Measurements from ENCODE around the gene DNAH14. TPM values are rescaled to one million over a fixed set of nuclear protein-coding genes. Genes with fewer than 3 reads are reported as not detected.
"Not testable (repeated sequence)": the region's sequence is repeated elsewhere in the genome, so short reads cannot be mapped to it uniquely, and the experiment has no call there.

The DNAH14 gene
- total and polyA plus RNA-seq, 2 experiments from 2014 or later: 55.3 to 80.2 TPM

DNA sequence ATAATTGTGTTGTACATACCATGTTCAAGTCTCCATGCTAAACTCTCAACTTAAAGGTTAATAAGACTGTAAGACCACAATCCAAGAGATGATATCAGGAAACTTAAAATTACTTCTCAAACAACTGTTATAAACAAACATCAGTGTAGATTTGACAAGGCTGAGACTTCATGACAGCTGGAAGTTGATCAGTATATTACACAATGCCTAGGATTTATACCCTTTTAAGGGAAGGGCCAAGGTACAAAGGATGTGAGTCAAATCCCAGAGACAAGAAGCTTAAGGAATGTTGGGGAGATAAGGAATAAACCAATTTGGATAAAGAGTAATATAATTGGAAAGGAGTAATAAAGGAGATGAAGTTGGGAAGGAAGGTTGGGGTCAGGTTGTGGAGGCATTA lies 399.6 kb downstream of the DNAH14 start (continued):
- TF ChIP-seq REST (IDR thresholded peaks at IDR 0.05; ENCODE audit: unreplicated experiment): no peak

- H3K9me3 Mint-ChIP-seq; ATAC-seq; H3K36me3 Mint-ChIP-seq (ENCODE audit: low read depth): not testable (repeated sequence)
These were observed 400.5 kb downstream of the DNAH14 start for GRCh38 chr1:225329996-225330395.

DNA sequence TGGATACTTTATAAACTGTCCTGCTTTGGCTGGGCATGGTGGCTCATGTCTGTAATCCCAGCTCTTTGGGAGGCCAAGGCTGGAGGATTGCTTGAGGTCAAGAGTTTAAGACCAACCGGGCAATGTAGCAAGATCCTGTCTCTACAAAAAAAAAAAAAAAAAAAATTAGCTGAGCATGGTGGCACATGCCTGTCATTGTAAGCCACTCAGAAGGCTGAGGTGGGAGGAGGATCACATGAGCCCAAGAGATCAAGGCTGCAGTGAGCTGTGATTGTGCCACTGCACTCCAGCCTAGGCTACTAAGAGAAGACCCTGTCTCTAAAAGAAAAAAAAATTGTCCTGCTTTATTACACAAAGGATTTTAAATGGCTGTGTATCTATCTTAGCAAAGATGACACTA lies 403.2 kb downstream of the DNAH14 start:
- Histone ChIP-seq H4K20me1 (replicated peaks; ENCODE audit: insufficient read depth) (no peaks in the 10 kb centered on the region), H3K27me3 (ENCODE audit: insufficient read depth) (no peaks in the 10 kb centered on the region), H2AFZ (no peak overlapping the region), H3K9me2 (ENCODE audit: insufficient read depth) (no peaks in the 10 kb centered on the region), H3F3A (replicated peaks; ENCODE audit: low read depth) (peaks cover 7% of the 10 kb centered on the region), H3K4me2 (no peak overlapping the region), H3K79me2 (replicated peaks; ENCODE audit: insufficient read depth) (no peaks in the 10 kb centered on the region), H3K4me3 (no peak overlapping the region), H3K36me3 (ENCODE audit: insufficient read depth) (no peaks in the 10 kb centered on the region), H3K4me1 (ENCODE audit: insufficient read depth) (no peaks in the 10 kb centered on the region), H3K27ac (ENCODE audit: low read depth) (no peak overlapping the region)
- ATAC-seq: no peak
- no peak overlapping the region for H3K4me3 Mint-ChIP-seq
- H3K9me3 Mint-ChIP-seq: no peaks in the 10 kb centered on the region
- DNase-seq (ENCODE audit: low spot score): no peak
- no peak overlapping the region for H3K27ac Mint-ChIP-seq
- no peaks in the 10 kb centered on the region for H3K27me3 Mint-ChIP-seq (ENCODE audit: insufficient read depth, low read depth, poor library complexity)
- H3K4me1 Mint-ChIP-seq: no peaks in the 10 kb centered on the region
- H3K36me3 Mint-ChIP-seq (ENCODE audit: low read depth): no peaks in the 10 kb centered on the region
- TF ChIP-seq POLR2AphosphoS5 (IDR thresholded peaks at IDR 0.05; ENCODE audit: low read depth) (no peak), EZH2 (IDR thresholded peaks at IDR 0.05; ENCODE audit: low read depth, unreplicated experiment) (no peak), REST (IDR thresholded peaks at IDR 0.05; ENCODE audit: unreplicated experiment) (no peak), JUNB (IDR thresholded peaks at IDR 0.05; ENCODE audit: unreplicated experiment) (no peak), ZNF331 (CRISPR knock-in tag; IDR thresholded peaks at IDR 0.05; ENCODE audit: low read depth) (no peak), CTCF (conservative IDR thresholded peaks at IDR 0.05; ENCODE audit: low read depth in 2 of 2) (no peak), EZH2phosphoT487 (IDR thresholded peaks at IDR 0.05; ENCODE audit: unreplicated experiment) (no peak), NANOG (IDR thresholded peaks at IDR 0.05; ENCODE audit: borderline replicate concordance) (no peak), STAT1 (IDR thresholded peaks at IDR 0.05; ENCODE audit: unreplicated experiment) (no peak), CREB1 (CRISPR knock-in tag; IDR thresholded peaks at IDR 0.05; ENCODE audit: low read depth) (no peak), ETS1 (IDR thresholded peaks at IDR 0.05) (no peak), ZNF114 (CRISPR knock-in tag; IDR thresholded peaks at IDR 0.05) (no peak)

More at GRCh38 chr1:225329996-225330395, 400.5 kb downstream of the DNAH14 start:
- H3K27me3 ChIP-seq (ENCODE audit: insufficient read depth); H3K4me3 Mint-ChIP-seq; H3K27ac ChIP-seq (ENCODE audit: low read depth); H3K9me2 ChIP-seq (ENCODE audit: insufficient read depth); H3K4me3 ChIP-seq; DNase-seq (ENCODE audit: low spot score); H3F3A ChIP-seq (replicated peaks; ENCODE audit: low read depth); H3K4me1 ChIP-seq (ENCODE audit: insufficient read depth); H4K20me1 ChIP-seq (replicated peaks; ENCODE audit: insufficient read depth); H3K36me3 ChIP-seq (ENCODE audit: insufficient read depth); H3K4me2 ChIP-seq; H3K27me3 Mint-ChIP-seq (ENCODE audit: insufficient read depth, low read depth, poor library complexity); H3K4me1 Mint-ChIP-seq; H3K79me2 ChIP-seq (replicated peaks; ENCODE audit: insufficient read depth); H3K27ac Mint-ChIP-seq; H2AFZ ChIP-seq: not testable (repeated sequence)

Data from GM23338 (cell line).